Skeletal muscle tissue (tissue), 4 donors: ENCODE results near the gene ST7L. TPM values are rescaled to one million over a fixed set of nuclear protein-coding genes. Genes with fewer than 3 reads are reported as not detected.

Experiments used
- H3K27ac ChIP-seq: one replicate; pipeline ENCODE4 v1.7.0; 2013; ENCODE audit warnings: mild to moderate bottlenecking, low read depth, low read length, inconsistent platforms
- H3K27me3 ChIP-seq, 3 donors: one replicate each; pipeline ENCODE4 v1.7.0; 2013; ENCODE audit warnings: low read length in 3 of 3; ENCODE audit not compliant: control insufficient read depth in 3 of 3, insufficient read depth in 3 of 3
- H3K36me3 ChIP-seq, 3 donors: one replicate each; pipeline ENCODE4 v1.7.0; 2013; ENCODE audit warnings: low read length in 3 of 3; ENCODE audit not compliant: control insufficient read depth in 3 of 3, insufficient read depth in 3 of 3
- H3K4me1 ChIP-seq, 3 donors: one replicate each; pipeline ENCODE4 v1.7.0; 2013; ENCODE audit warnings: low read length in 3 of 3, mild to moderate bottlenecking in 3 of 3; ENCODE audit not compliant: control insufficient read depth in 3 of 3, insufficient read depth in 3 of 3
- H3K4me3 ChIP-seq, 3 donors: one replicate each; pipeline ENCODE4 v1.7.0; 2013; ENCODE audit warnings: low read length in 3 of 3
- H3K9ac ChIP-seq, 3 donors: one replicate each; pipeline ENCODE4 v1.7.0; 2013; ENCODE audit warnings: low read length in 3 of 3, mild to moderate bottlenecking in 3 of 3, moderate library complexity in 2 of 3, low read depth in 1 of 3
- H3K9me3 ChIP-seq, 3 donors: one replicate each; pipeline ENCODE4 v1.7.0; 2013; ENCODE audit warnings: low read length in 3 of 3; ENCODE audit not compliant: control insufficient read depth in 3 of 3
- total RNA-seq: library from RNA; depleted of rRNA; stranded (reverse); fragments of >200 nt; gene quantifications from one replicate; pipeline ENCODE4 v1.2.3, GENCODE V29; 2014
- donor health status: Osteomylitis.

The ST7L gene
- total RNA-seq, 1 donor from 2014 or later = 21.9 TPM

DNA sequence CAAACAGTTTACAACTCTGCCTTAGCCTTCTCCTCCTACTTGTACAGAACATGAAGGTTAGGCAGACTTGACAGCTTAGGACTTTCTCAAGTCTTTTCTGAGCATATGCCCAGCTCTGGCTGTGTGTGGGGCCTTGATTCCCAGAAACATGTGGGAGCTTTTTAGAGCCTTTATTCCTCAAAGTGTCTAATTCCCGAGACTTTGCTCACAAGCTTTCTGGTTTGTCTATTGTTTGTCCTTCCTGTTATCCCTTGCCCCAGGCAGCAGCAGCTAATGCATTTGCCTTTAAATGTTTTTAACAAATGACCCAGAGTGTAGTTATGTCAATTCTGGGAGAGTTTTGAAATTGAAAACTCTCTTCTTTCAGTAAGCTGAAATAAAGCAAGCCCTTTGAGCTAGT lies 29.2 kb downstream of the ST7L start:
- H3K36me3 ChIP-seq = peaks cover 8 to 29% (median 22%) of the 10 kb centered on the region in 3 donors
- no peaks in the 10 kb centered on the region for H3K4me1 ChIP-seq
- no peak overlapping the region for H3K9ac ChIP-seq
- H3K27me3 ChIP-seq = no peaks in the 10 kb centered on the region
- H3K27ac ChIP-seq = no peak overlapping the region
- no peak overlapping the region for H3K4me3 ChIP-seq
- H3K9me3 ChIP-seq = no peaks in the 10 kb centered on the region

- Histone ChIP-seq H3K27ac (no peak overlapping the region), H3K4me3 (no peak overlapping the region), H3K27me3 (no peaks in the 10 kb centered on the region), H3K9ac (no peak overlapping the region), H3K36me3 (peaks cover 8 to 41% (median 22%) of the 10 kb centered on the region in 3 donors), H3K4me1 (no peaks in the 10 kb centered on the region), H3K9me3 (no peaks in the 10 kb centered on the region)
Measured at GRCh38 chr1:112583366-112583765, 35.6 kb downstream of the ST7L start.

GRCh38 chr1:112581586-112582192 lies 37.3 kb downstream of the ST7L start:
- Histone ChIP-seq H3K9me3 (no peaks in the 10 kb centered on the region), H3K4me3 (no peak overlapping the region), H3K9ac (no peak overlapping the region), H3K27me3 (no peaks in the 10 kb centered on the region), H3K36me3 (peaks cover 12 to 37% (median 26%) of the 10 kb centered on the region in 3 donors), H3K4me1 (no peaks in the 10 kb centered on the region), H3K27ac (no peak overlapping the region)

DNA sequence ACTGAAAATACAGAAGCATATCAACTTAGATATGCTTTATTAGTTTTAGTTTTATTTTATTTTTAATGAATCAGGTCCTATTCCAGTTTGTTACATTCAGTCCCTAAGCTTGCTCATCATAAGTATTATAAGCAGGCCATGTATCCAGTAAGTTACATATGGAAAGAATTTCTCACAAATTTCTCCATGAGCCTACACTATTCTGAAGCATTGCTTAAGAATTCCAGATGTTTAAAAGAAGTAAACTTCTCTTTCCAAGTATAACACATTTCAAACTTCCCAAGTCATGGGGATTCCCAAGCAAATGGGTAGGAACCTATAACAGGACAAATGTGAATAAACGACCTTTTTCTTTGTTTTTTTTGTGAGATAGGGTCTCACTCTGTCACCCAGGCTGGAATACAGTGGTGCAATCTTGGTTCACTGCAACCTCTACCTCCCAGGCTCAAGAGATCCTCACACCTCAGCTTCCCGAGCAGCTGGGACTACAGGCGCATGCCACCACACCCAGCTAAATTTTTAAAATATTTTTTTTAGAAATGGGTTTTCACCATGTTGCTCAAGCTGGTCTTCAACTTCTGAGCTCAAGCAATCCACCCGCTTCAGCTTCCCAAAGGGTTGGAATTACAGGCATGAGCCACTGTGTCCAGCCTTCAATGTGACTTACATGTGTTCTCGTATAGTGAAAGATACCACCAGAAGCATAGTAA lies 39.0 kb downstream of the ST7L start:
- no peak overlapping the region for H3K27ac ChIP-seq
- no peaks in the 10 kb centered on the region for H3K9me3 ChIP-seq
- H3K27me3 ChIP-seq = no peaks in the 10 kb centered on the region
- H3K36me3 ChIP-seq = peaks cover 15 to 52% (median 33%) of the 10 kb centered on the region in 3 donors
- no peak overlapping the region for H3K9ac ChIP-seq
- no peak overlapping the region for H3K4me3 ChIP-seq
- H3K4me1 ChIP-seq = no peaks in the 10 kb centered on the region

DNA sequence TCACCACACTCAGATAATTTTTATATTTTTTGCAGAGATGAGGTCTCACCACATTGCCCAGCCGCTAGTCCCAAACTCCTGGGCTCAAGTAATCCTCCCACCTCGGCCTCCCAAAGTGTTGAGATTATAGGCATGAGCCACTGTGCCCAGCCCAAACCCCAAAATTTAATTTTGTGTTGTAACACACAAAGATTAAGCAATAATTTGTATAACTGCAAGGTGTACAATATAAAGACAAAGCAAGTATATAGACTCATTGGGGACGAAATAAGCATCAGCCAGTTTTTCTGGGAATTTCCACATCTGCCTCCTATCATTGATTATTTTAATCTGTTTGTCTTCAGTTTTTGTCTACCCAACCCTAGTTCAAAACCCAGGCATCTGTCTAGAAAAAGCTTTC lies 42.7 kb downstream of the ST7L start:
- H3K27me3 ChIP-seq = no peaks in the 10 kb centered on the region
- no peaks in the 10 kb centered on the region for H3K9me3 ChIP-seq
- H3K36me3 ChIP-seq = peaks cover 11 to 44% (median 36%) of the 10 kb centered on the region in 3 donors
- no peaks in the 10 kb centered on the region for H3K4me1 ChIP-seq
- no peak overlapping the region for H3K27ac ChIP-seq
- no peak overlapping the region for H3K9ac ChIP-seq
- no peak overlapping the region for H3K4me3 ChIP-seq

DNA sequence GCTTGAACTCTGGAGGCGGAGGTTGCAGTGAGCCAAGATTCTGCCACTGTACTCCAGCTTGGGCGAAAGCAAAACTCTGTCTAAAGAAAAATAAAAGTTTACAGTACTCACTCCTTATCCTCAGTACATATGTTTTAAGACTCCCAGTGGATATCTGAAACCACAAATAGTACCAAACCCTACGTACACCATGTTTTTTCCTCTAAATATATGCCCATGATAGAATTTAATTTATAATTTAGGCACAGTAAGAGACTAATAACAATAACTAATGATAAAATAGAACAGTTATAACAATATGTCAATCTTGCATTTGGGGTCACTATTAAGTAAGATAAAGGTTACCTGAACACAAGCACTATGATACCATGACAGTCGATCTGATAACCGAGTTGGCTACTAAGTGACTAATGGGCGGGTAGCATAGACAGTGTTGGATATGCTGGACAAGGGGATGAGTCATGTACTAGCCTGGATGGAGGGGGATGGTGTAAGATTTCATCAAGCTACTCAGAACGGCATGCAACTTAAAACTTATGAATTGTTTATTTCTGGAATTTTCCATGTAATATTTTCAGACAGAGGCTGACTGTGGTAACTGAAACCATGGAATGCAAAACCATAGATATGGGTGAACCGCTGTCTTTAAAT lies 43.7 kb downstream of the ST7L start:
- no peak overlapping the region for H3K27ac ChIP-seq
- H3K9ac ChIP-seq = no peak overlapping the region
- no peaks in the 10 kb centered on the region for H3K4me1 ChIP-seq
- no peaks in the 10 kb centered on the region for H3K9me3 ChIP-seq
- H3K36me3 ChIP-seq = peaks cover 9 to 40% (median 35%) of the 10 kb centered on the region in 3 donors
- H3K4me3 ChIP-seq = no peak overlapping the region
- H3K27me3 ChIP-seq = no peaks in the 10 kb centered on the region

DNA sequence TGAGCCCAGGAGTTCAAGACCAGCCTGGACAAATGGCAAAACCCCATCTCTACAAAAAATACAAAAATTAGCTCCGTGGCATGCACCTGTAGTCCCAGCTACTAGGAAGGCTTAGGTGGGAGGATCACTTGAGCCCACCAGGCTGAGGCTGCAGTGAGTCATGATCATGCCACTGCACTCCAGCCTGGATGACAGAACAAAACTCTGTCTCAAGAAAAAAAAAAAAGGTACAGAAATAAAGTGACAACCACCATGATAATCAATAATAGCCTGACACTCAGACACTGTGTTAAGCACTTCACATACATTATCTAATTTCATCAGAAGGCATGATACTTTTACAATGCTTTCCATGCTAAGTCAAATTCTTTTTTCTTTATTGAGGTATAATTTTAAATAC lies 53.1 kb downstream of the ST7L start:
- no peaks in the 10 kb centered on the region for H3K9me3 ChIP-seq
- no peak overlapping the region for H3K27ac ChIP-seq
- no peaks in the 10 kb centered on the region for H3K4me1 ChIP-seq
- H3K4me3 ChIP-seq = no peak overlapping the region
- no peaks in the 10 kb centered on the region for H3K27me3 ChIP-seq
- peaks cover 0 to 15% (median 6%) of the 10 kb centered on the region in 3 donors for H3K36me3 ChIP-seq
- H3K9ac ChIP-seq = no peak overlapping the region

DNA sequence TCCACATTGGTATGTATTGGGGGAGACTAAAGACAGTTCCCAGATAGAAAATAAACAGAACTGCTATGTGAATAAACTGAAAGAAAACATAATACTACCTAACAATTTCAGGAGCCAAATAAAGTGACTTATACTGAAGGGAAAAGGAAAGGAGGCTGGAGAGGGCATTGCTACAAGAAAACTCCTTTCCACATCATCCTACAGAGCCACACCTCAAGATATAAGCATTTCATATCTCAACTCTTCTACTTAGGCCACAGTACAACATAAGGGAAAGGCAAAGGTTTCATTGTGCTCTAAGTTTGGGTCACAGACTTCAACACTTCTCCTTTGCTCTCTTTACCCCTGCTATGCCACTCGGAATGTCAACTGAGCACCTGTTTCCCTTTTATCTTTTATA lies 54.9 kb downstream of the ST7L start:
- Histone ChIP-seq H3K9me3 (no peaks in the 10 kb centered on the region), H3K36me3 (peaks cover 0 to 7% (median 6%) of the 10 kb centered on the region in 3 donors)

DNA sequence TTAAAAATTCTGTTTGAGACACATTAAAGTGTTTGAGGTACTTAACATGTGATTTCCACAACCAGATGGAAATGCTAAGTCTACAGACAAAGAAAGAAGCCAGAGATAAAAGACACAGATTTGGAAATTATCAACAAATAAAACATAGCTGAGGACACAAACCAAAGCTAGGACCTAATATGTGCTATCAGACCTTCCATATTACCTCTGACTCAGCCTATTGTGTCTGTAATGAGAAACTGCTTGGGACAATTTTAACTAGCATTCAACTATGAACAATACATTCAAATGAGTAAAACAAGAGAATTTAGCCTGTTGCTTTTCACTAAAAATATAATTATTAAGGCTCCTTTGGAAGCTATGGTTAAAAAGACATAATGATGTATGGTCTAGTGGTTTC lies 55.6 kb downstream of the ST7L start:
- peaks cover 0 to 6% (median 4%) of the 10 kb centered on the region in 3 donors for H3K36me3 ChIP-seq
- H3K4me3 ChIP-seq = no peak overlapping the region
- no peak overlapping the region for H3K27ac ChIP-seq
- H3K9ac ChIP-seq = no peak overlapping the region
- H3K4me1 ChIP-seq = no peaks in the 10 kb centered on the region
- no peaks in the 10 kb centered on the region for H3K9me3 ChIP-seq
- H3K27me3 ChIP-seq = no peaks in the 10 kb centered on the region

More for the DNA sequence above, 54.9 kb downstream of the ST7L start:
- Histone ChIP-seq H3K27me3 (no peaks in the 10 kb centered on the region), H3K27ac (no peak overlapping the region), H3K4me3 (no peak overlapping the region), H3K4me1 (no peaks in the 10 kb centered on the region), H3K9ac (no peak overlapping the region)

- no peak overlapping the region for H3K27ac ChIP-seq
- H3K27me3 ChIP-seq = no peaks in the 10 kb centered on the region
- no peak overlapping the region for H3K4me3 ChIP-seq
- H3K4me1 ChIP-seq = no peaks in the 10 kb centered on the region
- H3K9me3 ChIP-seq = no peaks in the 10 kb centered on the region
- H3K9ac ChIP-seq = no peak overlapping the region
- H3K36me3 ChIP-seq = peaks cover 0 to 6% (median 6%) of the 10 kb centered on the region in 3 donors
Measured at GRCh38 chr1:112558634-112559033, 60.3 kb downstream of the ST7L start.
